Nephron (organoid): Measurements from ENCODE around the gene ANO2.
"Not testable (repeated sequence)": the region's sequence is repeated elsewhere in the genome, so short reads cannot be mapped to it uniquely, and the experiment has no call there.

Experiments
- H3K27ac Mint-ChIP-seq, 3 experiments: 2 replicates each; pipeline ENCODE4 v1.8.0; 2020; ENCODE audit warnings: mixed read lengths in 3 of 3, mild to moderate bottlenecking in 2 of 3, moderate library complexity in 1 of 3
- H3K27me3 Mint-ChIP-seq: 2 replicates; pipeline ENCODE4 v1.8.0; 2021; ENCODE audit warnings: low read depth, mild to moderate bottlenecking, moderate library complexity, mixed read lengths
- H3K36me3 Mint-ChIP-seq: 2 replicates; pipeline ENCODE4 v1.8.0; 2020; ENCODE audit warnings: low read depth, mixed read lengths
- H3K4me1 Mint-ChIP-seq: 2 replicates; pipeline ENCODE4 v1.8.0; 2020; ENCODE audit warnings: mixed read lengths
- H3K4me3 Mint-ChIP-seq, 3 experiments: 2 replicates each; pipeline ENCODE4 v1.8.0; 2020; ENCODE audit warnings: mild to moderate bottlenecking in 3 of 3, mixed read lengths in 3 of 3, moderate library complexity in 2 of 3
- H3K9me3 Mint-ChIP-seq: 2 replicates; pipeline ENCODE4 v1.8.0; 2020; ENCODE audit warnings: mixed read lengths
- TF ChIP-seq, protein P1 (sequence below), 3 experiments: fragments of 200-600 bp; sonication (generic); IDR thresholded peaks; one replicate each; pipeline ENCODE4 v1.5.0; 2021; ENCODE audit warnings: antibody characterized with exemption in 3 of 3; ENCODE audit not compliant: unreplicated experiment in 3 of 3

The ANO2 gene

DNA sequence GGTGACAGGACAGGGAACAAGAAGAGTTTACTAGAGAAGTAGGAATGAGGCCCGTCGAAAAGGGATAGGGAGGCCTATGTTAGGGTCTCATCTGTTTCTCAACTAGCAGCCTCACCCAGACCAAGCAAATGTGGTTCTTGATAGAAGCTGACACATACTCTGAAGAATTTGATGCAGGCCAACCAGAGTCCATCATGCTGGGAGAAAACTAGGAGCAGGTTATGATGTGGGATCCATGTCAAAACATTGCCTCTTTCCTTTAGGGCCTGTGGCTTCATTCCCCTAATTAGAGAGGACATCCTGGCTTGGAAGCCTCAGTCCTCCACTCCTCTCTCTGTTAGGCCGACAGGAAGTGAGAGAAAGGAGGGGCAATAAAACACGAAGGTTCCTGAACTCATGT is 390.3 kb downstream of the ANO2 start:
- Mint-ChIP-seq H3K27me3 (peaks cover 2% of the 10 kb centered on the region), H3K9me3 (no peaks in the 10 kb centered on the region), H3K27ac (no peak overlapping the region), H3K4me1 (peaks cover 27% of the 10 kb centered on the region), H3K4me3 (no peak overlapping the region), H3K36me3 (no peaks in the 10 kb centered on the region)
- TF ChIP-seq, protein P1, sequence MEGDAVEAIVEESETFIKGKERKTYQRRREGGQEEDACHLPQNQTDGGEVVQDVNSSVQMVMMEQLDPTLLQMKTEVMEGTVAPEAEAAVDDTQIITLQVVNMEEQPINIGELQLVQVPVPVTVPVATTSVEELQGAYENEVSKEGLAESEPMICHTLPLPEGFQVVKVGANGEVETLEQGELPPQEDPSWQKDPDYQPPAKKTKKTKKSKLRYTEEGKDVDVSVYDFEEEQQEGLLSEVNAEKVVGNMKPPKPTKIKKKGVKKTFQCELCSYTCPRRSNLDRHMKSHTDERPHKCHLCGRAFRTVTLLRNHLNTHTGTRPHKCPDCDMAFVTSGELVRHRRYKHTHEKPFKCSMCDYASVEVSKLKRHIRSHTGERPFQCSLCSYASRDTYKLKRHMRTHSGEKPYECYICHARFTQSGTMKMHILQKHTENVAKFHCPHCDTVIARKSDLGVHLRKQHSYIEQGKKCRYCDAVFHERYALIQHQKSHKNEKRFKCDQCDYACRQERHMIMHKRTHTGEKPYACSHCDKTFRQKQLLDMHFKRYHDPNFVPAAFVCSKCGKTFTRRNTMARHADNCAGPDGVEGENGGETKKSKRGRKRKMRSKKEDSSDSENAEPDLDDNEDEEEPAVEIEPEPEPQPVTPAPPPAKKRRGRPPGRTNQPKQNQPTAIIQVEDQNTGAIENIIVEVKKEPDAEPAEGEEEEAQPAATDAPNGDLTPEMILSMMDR (IDR thresholded peaks at IDR 0.05; ENCODE audit: unreplicated experiment in 3 of 3) = no peak

DNA sequence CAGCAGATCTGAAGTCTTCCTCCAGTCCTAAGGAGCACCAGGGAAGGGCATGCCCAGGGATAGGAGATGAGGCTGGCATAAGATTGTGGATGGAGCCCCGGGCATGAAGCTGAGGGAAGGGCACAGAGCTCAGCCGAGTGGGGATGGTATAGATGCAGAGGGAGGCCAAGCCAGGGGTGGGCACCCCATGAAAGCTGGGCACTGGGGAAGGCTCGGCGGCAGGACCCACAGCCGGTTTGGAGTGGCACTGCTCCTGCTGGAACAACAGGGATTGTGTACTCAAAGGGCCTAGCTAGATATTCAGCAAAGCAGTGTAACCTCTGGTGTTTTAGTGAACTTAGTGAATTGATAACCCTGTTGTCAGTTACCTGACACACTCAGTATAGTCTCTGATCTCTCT is 396.0 kb downstream of the ANO2 start:
- Mint-ChIP-seq H3K27ac (no peak overlapping the region), H3K27me3 (no peaks in the 10 kb centered on the region), H3K36me3 (no peaks in the 10 kb centered on the region), H3K4me1 (no peaks in the 10 kb centered on the region), H3K9me3 (peaks cover 10% of the 10 kb centered on the region), H3K4me3 (no peak overlapping the region)
- TF ChIP-seq, protein P1 (IDR thresholded peaks at IDR 0.05; ENCODE audit: unreplicated experiment in 3 of 3) = no peak

DNA sequence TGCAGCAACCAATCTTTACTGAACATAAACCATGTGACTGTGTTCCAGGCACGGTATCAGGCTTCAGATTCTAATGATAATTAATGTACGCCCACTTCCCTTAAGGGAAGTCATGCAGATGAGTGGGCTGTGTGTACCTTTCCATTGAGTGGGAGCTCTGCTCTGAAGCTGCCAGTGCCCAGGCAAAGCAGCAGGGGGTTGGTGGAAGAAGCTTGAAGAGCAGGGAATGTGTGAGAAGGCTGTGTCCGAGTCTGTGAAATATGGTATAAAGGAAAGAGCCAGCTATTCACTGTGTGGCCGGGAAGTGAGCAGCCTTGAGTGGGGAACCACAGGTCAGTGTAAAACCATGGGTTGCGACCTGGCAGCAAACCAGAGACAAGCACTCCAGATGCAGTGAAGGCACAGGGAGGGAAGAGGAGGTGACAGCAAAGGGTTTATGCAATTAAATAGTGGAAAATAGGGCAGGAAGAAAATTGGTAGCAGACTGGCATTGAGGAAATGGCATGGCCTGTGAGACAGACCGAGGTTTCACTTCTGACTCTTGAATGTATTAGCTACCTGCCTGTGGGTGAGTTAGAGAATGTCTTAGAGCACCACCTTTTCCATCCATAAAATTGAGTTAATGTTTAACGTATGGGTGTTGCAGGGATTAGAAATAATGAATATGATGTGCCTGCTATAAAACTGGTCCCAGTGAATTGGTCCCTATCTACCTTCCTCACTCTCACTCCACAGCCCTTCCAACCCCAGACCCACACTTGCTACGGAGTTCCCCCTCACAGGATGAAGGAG is 396.7 kb downstream of the ANO2 start:
- H3K27ac Mint-ChIP-seq = peak overlapping the region in 1 of 3 experiments; percentile 92
- no peak overlapping the region for H3K4me3 Mint-ChIP-seq
- H3K36me3 Mint-ChIP-seq = no peaks in the 10 kb centered on the region
- H3K27me3 Mint-ChIP-seq = no peaks in the 10 kb centered on the region
- peaks cover 17% of the 10 kb centered on the region for H3K9me3 Mint-ChIP-seq
- TF ChIP-seq, protein P1 (IDR thresholded peaks at IDR 0.05; ENCODE audit: unreplicated experiment in 3 of 3) = no peak
- no peaks in the 10 kb centered on the region for H3K4me1 Mint-ChIP-seq

DNA sequence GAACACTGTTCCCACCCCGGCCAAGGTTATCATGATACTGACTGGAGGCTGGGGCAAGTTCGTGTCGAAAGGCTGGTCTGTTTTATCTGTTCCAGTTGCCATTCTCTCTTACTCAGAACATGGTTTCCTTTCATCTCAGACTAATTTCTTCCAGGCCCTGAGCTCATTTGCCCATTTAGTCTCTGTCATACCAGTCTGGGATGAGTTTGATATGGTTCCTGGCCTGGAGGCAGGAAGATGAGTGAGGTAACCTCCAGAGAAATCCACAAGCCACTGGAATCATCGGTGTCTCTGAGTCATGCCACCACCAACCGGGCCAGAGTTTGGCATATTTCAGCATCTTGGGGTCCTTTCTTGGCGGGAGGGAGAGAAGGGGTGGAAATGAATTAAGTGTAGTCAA is 398.4 kb downstream of the ANO2 start:
- Mint-ChIP-seq H3K27me3 (no peaks in the 10 kb centered on the region), H3K4me3 (no peak overlapping the region), H3K9me3 (peaks cover 31% of the 10 kb centered on the region), H3K27ac (no peak overlapping the region), H3K4me1 (no peaks in the 10 kb centered on the region), H3K36me3 (no peaks in the 10 kb centered on the region)
- TF ChIP-seq, protein P1 (IDR thresholded peaks at IDR 0.05; ENCODE audit: unreplicated experiment in 3 of 3) = no peak

DNA sequence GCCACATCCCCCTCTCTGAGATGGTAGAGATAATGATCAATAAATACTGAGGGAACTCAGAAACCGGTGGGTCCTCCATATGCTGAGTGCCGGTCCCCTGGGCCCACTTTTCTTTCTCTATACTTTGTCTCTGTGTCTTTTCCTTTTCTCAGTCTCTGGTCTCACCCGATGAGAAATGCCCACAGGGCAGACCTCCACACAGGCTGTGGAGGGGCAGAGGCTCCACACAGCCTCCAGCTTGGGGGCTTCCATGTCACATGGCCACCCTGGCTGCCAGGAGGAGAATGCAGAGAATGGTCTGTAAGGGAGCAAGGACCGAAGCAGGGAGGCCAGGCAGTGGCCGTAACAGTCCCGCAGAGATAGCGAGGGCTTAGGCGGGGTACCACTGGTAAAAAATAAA is 407.3 kb downstream of the ANO2 start:
- no peaks in the 10 kb centered on the region for H3K36me3 Mint-ChIP-seq

DNA sequence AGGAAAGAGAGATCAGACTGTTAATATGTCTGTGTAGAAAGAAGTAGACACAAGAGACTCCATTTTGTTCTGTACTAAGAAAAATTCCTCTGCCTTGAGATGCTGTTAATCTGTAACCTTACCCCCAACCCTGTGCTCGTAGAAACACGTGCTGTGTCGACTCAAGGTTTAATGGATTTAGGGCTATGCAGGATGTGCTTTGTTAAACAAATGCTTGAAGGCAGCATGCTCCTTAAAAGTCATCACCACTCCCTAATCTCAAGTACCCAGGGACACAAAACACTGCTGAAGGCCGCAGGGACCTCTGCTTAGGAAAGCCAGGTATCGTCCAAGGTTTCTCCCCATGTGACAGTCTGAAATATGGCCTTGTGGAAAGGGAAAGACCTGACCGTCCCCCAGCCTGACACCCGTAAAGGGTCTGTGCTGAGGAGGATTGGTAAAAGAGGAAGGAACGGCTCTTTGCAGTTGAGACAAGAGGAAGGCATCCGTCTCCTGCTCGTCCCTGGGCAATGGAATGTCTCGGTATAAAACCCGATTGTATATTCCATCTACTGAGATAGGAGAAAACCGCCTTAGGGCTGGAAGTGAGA is 407.9 kb downstream of the ANO2 start:
- not testable (repeated sequence) for H3K4me3 Mint-ChIP-seq, H3K36me3 Mint-ChIP-seq, H3K4me1 Mint-ChIP-seq, H3K27me3 Mint-ChIP-seq
- Mint-ChIP-seq H3K9me3 (peaks cover 19% of the 10 kb centered on the region), H3K27ac (peak overlapping the region in 1 of 3 experiments; percentile 42)

More for the DNA sequence above, 407.3 kb downstream of the ANO2 start:
- Mint-ChIP-seq H3K27me3 (peaks cover 6% of the 10 kb centered on the region), H3K9me3 (peaks cover 24% of the 10 kb centered on the region), H3K27ac (no peak overlapping the region), H3K4me1 (no peaks in the 10 kb centered on the region), H3K4me3 (no peak overlapping the region)
- TF ChIP-seq, protein P1 (IDR thresholded peaks at IDR 0.05; ENCODE audit: unreplicated experiment in 3 of 3) = no peak
